ENCODE measurements around the gene CASZ1. TPM values are rescaled to one million over a fixed set of nuclear protein-coding genes. Genes with fewer than 3 reads are reported as not detected.
A peak's percentile ranks its signal among the peaks of the same experiment; 100 is the strongest.

Gene CASZ1
- total and polyA plus RNA-seq, 9 of the 15 experiments (the other 6 are each of a cell fraction or from before 2014, with no cell fraction given): 0.01 to 4.0 (median 0.76) TPM; not detected in 1

DNA sequence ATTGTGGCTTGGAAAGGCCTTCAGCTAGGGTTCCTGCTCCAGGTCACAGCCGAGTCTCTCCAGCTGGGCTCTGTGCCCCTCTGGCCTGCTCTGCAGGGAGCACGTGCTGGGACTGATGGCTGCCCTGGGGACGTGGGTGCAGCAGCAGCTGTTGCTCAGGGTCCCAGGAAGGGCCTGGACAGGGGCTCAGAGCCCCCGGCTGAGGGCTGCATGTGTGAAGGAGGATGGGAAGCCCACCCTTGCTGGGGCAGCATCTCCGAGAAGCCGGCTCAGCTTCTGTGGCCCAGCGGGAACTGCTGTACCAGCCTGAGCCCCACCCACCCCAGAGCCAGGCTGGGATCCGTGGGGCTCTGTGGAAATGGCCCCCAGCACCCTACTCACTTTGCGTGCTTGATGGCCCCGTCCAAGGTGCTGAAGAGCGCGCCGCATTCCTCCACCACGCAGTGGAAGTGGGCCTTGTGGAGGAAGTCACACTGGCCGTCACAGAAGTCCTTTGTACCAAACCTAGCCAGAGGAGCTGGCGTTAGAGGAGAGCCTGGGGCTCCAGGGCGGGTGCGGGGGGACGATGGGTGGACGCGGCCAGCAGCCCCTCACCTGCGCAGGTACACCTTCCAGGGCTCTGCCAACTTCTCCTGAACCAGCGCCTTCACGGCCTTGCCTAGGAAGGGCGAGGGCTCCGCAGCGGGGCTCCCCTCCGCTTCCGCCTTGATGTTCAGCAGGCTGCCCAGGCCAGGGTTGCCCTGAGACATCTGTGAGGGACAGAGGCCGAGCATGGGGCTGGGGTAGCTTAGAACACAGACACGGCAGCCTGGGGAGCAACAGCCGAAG, 147.5 kb downstream of the CASZ1 start (continued):
- TF ChIP-seq CBX1 (IDR thresholded peaks at IDR 0.05; ENCODE audit: low read depth) (no peak), ZNF511 (CRISPR knock-in tag; IDR thresholded peaks at IDR 0.05) (peak; percentile 81; the same call in 1 of the 2 replicates), KAT8 (IDR thresholded peaks at IDR 0.05; ENCODE audit: low read depth) (no peak), ZNF707 (CRISPR knock-in tag; conservative IDR thresholded peaks at IDR 0.05) (no peak), ZNF23 (CRISPR knock-in tag; IDR thresholded peaks at IDR 0.05) (no peak), ZSCAN32 (CRISPR knock-in tag; IDR thresholded peaks at IDR 0.05) (no peak), POLR2H (tag; IDR thresholded peaks at IDR 0.05; ENCODE audit: low read depth) (no peak), MAZ (CRISPR knock-in tag; conservative IDR thresholded peaks at IDR 0.05 in 1 of 2, IDR thresholded peaks at IDR 0.05 in 1 of 2) (peak in 1 of 2 experiments; percentile 54; a peak in 1 of 4 replicates), XRCC3 (IDR thresholded peaks at IDR 0.05) (no peak), TEAD1 (CRISPR knock-in tag; IDR thresholded peaks at IDR 0.05) (peak in 1 of 2 experiments; percentile 93; a peak in 2 of 4 replicates), SIN3B (IDR thresholded peaks at IDR 0.05; ENCODE audit: low read depth) (no peak), ZNF3 (CRISPR knock-in tag; IDR thresholded peaks at IDR 0.05) (no peak), SMAD2 (IDR thresholded peaks at IDR 0.05; ENCODE audit: low read depth, low read length) (no peak), MIER1 (IDR thresholded peaks at IDR 0.05; ENCODE audit: low read depth) (peak; percentile 97), MAFF (IDR thresholded peaks at IDR 0.05; ENCODE audit: low read length) (no peak), SIRT6 (IDR thresholded peaks at IDR 0.05; ENCODE audit: low read depth, low read length) (no peak), ZNF551 (CRISPR knock-in tag; IDR thresholded peaks at IDR 0.05) (no peak), PML (IDR thresholded peaks at IDR 0.05; ENCODE audit: low read length) (no peak), HOXB6 (CRISPR knock-in tag; IDR thresholded peaks at IDR 0.05; ENCODE audit: borderline replicate concordance) (no peak), ZNF589 (CRISPR knock-in tag; IDR thresholded peaks at IDR 0.05; ENCODE audit: low read depth) (no peak), ZBTB12 (CRISPR knock-in tag; IDR thresholded peaks at IDR 0.05) (no peak), ZNF212 (CRISPR knock-in tag; IDR thresholded peaks at IDR 0.05) (no peak), ZNF76 (CRISPR knock-in tag; IDR thresholded peaks at IDR 0.05; ENCODE audit: borderline replicate concordance) (no peak)
- TF ChIP-seq, protein P1, sequence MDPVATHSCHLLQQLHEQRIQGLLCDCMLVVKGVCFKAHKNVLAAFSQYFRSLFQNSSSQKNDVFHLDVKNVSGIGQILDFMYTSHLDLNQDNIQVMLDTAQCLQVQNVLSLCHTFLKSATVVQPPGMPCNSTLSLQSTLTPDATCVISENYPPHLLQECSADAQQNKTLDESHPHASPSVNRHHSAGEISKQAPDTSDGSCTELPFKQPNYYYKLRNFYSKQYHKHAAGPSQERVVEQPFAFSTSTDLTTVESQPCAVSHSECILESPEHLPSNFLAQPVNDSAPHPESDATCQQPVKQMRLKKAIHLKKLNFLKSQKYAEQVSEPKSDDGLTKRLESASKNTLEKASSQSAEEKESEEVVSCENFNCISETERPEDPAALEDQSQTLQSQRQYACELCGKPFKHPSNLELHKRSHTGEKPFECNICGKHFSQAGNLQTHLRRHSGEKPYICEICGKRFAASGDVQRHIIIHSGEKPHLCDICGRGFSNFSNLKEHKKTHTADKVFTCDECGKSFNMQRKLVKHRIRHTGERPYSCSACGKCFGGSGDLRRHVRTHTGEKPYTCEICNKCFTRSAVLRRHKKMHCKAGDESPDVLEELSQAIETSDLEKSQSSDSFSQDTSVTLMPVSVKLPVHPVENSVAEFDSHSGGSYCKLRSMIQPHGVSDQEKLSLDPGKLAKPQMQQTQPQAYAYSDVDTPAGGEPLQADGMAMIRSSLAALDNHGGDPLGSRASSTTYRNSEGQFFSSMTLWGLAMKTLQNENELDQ (CRISPR knock-in tag; IDR thresholded peaks at IDR 0.05; ENCODE audit: borderline replicate concordance): no peak
- TF ChIP-seq, protein P2, sequence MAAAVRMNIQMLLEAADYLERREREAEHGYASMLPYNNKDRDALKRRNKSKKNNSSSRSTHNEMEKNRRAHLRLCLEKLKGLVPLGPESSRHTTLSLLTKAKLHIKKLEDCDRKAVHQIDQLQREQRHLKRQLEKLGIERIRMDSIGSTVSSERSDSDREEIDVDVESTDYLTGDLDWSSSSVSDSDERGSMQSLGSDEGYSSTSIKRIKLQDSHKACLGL (CRISPR knock-in tag; IDR thresholded peaks at IDR 0.05; ENCODE audit: borderline replicate concordance, poor library complexity, severe bottlenecking): no peak
